Left ventricle myocardium inferior (tissue), 1 donor: ENCODE results near the gene IYD. TPM values are rescaled to one million over a fixed set of nuclear protein-coding genes. Genes with fewer than 3 reads are reported as not detected.

Experiments used
- DNase-seq: peaks from one replicate; pipeline ENCODE4 v3.0.0-alpha.2; 2020
- H3K27ac ChIP-seq: fragments of 200-600 bp; replicated peaks from 2 replicates; pipeline ENCODE4 v1.8.0; 2021
- H3K27me3 ChIP-seq: fragments of 200-600 bp; 2 replicates; pipeline ENCODE4 v1.8.0; 2021; ENCODE audit warnings: low read depth
- H3K36me3 ChIP-seq: fragments of 200-600 bp; 2 replicates; pipeline ENCODE4 v1.8.0; 2021
- H3K4me1 ChIP-seq: fragments of 200-600 bp; 2 replicates; pipeline ENCODE4 v1.8.0; 2021
- H3K4me3 ChIP-seq: fragments of 200-600 bp; 2 replicates; pipeline ENCODE4 v1.8.0; 2021; ENCODE audit warnings: mild to moderate bottlenecking, moderate library complexity
- H3K9me3 ChIP-seq: fragments of 200-600 bp; replicated peaks from 2 replicates; pipeline ENCODE4 v1.8.0; 2021
- CTCF ChIP-seq: fragments of 200-600 bp; IDR thresholded peaks from 2 replicates; pipeline ENCODE4 v1.8.0; 2021; ENCODE audit warnings: antibody characterized with exemption, mild to moderate bottlenecking, borderline replicate concordance
- intact Hi-C: fragments of 100-400 bp; cut with micrococcal nuclease; formaldehyde crosslinking; loops from one replicate; pipeline ENCODE4 v1.11.0; 2022
- total RNA-seq: library from RNA; stranded (reverse); fragmentation: NEBNext Ultra II Directional; extraction: Animal tissue kit (Norgen Biotek cat#: 25700); gene quantifications from one replicate; pipeline ENCODE4 v1.2.1, GENCODE V29; 2021
- donor health status: DM: no; HTN: yes; CAD: no; lungs with severe emphysema.

IYD gene
- total RNA-seq, 1 donor from 2014 or later = not detected

DNA sequence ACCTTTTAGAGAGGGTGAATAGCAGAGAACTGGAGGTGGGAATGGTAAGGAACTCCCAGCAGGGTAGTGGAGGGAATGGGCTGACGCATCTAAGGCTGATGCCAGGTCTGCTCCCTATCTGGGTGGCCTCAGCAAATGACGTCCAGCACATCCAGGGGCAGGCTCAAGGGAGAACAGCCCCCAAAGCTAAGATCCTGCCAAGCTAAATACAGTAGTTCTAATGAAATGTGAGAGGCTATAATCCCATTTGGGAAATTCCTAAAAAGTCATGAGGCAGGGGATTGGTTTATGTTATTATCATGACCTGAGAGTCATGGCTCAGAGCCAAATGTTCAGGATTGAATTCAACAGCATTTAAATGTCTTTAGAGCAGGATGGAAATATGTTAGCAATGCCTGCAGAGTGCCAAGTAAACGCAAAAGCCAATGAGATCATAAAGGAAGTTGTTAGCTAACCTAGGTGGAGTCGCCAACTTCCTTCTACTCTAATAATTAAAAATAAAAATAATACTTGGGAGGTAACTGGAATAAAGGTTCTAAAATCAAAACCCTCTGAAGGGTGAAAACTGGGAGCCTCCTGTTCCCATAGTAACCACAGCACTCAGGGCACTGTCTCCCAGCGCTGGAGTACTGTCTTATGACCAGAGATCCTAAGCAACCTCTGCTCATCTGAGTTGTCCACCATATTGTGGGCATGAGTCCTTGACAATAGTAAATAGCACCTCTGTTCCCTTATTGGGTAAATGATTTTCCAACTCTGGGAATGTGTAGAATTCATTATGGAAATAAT lies 34.8 kb downstream of the IYD start:
- Histone ChIP-seq H3K4me1 (peaks cover 17% of the 10 kb centered on the region), H3K9me3 (peaks cover 6% of the 10 kb centered on the region), H3K4me3 (no peak overlapping the region), H3K36me3 (no peaks in the 10 kb centered on the region), H3K27me3 (no peaks in the 10 kb centered on the region), H3K27ac (peak overlapping the region; percentile 64)
- intact Hi-C loops = no loop called here
- no peak for TF ChIP-seq CTCF
- DNase-seq = no peak

DNA sequence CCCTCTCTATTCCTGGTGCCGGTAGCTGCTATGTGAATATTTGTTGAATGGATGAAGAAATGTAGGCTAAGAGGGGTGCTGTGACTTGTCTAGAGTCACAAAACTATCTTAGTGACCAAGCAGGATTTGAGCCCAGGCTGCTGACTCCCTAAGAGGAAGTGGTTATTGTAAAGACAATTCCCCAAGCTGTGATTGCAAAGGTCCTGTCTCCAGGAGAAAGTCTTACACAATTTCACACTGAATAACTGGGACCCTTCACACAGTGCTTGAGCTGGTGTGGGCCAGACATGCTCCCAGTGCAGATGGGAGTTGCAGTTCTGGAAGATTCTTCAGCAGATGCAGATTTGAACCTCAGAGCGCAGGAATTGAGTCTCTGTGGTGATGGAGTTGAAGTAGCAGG lies 38.1 kb downstream of the IYD start:
- H3K9me3 ChIP-seq = peaks cover 6% of the 10 kb centered on the region
- no peak for DNase-seq
- no peaks in the 10 kb centered on the region for H3K36me3 ChIP-seq
- no peak overlapping the region for H3K27ac ChIP-seq
- H3K4me3 ChIP-seq = no peak overlapping the region
- H3K27me3 ChIP-seq = no peaks in the 10 kb centered on the region
- no peak for TF ChIP-seq CTCF
- intact Hi-C loops = no loop called here
- peaks cover 41% of the 10 kb centered on the region for H3K4me1 ChIP-seq

DNA sequence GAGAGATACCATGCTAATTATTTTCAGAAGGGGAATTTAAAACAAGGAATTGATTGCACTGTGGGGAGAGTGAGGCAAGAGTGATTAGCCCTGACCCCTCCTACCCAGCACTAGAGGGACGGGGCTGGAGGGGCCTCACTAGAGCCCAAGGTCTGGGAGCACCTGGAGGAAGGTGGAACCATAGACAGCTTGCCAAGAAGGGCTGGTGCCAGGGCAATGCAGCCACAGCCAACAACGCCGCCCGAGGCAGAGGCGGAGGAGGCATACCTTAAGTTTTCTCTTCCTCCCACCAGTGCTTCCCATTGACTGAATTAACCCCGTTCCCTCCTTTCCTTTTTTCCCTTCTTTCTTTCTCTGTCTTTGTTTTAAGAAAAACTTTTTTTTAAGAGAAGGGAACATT lies 40.0 kb downstream of the IYD start:
- no peak for DNase-seq
- TF ChIP-seq CTCF = no peak
- Histone ChIP-seq H3K4me1 (peaks cover 31% of the 10 kb centered on the region), H3K9me3 (peaks cover 6% of the 10 kb centered on the region), H3K27ac (no peak overlapping the region), H3K27me3 (no peaks in the 10 kb centered on the region), H3K4me3 (no peak overlapping the region), H3K36me3 (no peaks in the 10 kb centered on the region)
- intact Hi-C loops = no loop called here

DNA sequence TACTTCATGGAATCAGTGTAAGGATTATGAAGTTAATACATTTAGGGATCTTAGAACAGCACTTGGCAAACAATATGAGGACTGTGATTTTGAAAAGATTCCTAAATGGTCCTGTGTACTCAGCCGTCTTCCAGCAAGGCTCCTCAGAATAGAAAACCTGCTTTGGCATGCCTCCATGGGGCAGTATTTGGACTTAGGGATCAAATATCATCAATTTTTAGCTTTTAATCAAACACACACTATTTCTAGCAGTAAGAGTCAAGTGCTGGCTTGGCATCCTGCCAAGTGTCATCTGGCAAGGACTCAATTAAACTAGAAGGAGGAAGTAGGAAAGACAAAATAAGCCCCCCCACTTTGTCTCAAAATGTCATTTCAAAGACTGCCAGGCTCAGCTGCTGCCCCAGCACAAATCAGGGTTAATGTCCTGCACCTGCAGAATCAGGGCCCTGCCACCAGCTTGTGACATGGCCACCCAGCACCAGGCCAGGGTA lies 40.8 kb downstream of the IYD start:
- Histone ChIP-seq H3K9me3 (peaks cover 6% of the 10 kb centered on the region), H3K4me1 (peaks cover 23% of the 10 kb centered on the region), H3K36me3 (no peaks in the 10 kb centered on the region), H3K27me3 (no peaks in the 10 kb centered on the region), H3K4me3 (no peak overlapping the region), H3K27ac (no peak overlapping the region)
- intact Hi-C loops = no loop called here
- DNase-seq = peak; percentile 48
- TF ChIP-seq CTCF = no peak

- intact Hi-C loops = no loop called here
- no peak for DNase-seq
- Histone ChIP-seq H3K4me3 (no peak overlapping the region), H3K4me1 (peaks cover 23% of the 10 kb centered on the region), H3K27ac (no peak overlapping the region), H3K27me3 (no peaks in the 10 kb centered on the region), H3K36me3 (no peaks in the 10 kb centered on the region), H3K9me3 (peaks cover 3% of the 10 kb centered on the region)
- TF ChIP-seq CTCF = no peak
Observed at GRCh38 chr6:150410399-150410798, 41.6 kb downstream of the IYD start.
